H1 (cell line): Measurements from ENCODE around the gene EBLN2. TPM values are rescaled to one million over a fixed set of nuclear protein-coding genes. Genes with fewer than 3 reads are reported as not detected.

ENCODE experiments used
- CTCF ChIA-PET: fragments of 300-600 bp; sonication (Branson Sonifier 250); formaldehyde crosslinking; loops from one replicate; lab custom pipeline; 2021; ENCODE audit not compliant: partially characterized antibody; lab: Charles Lee
- POLR2A ChIA-PET: fragments of 300-600 bp; sonication (Branson Sonifier 250); formaldehyde crosslinking; loops from one replicate; lab custom pipeline; 2021; ENCODE audit warnings: inconsistent platforms; ENCODE audit not compliant: partially characterized antibody; lab: Charles Lee
- DNase-seq, 2 experiments: peaks; one replicate each; pipeline versions ENCODE4 v3.0.0 to v3.0.0-alpha.2; 2010 to 2022; ENCODE audit warnings: low spot score in 2 of 2, low read depth in 1 of 2, mixed read lengths in 1 of 2
- FAIRE-seq: peaks from 2 replicates; lab custom pipeline; 2011; peaks lifted over from hg19 to GRCh38; lab: Jason Lieb, UNC
- H2AFZ ChIP-seq: 2 replicates; pipeline ENCODE4 v1.8.1; 2012; ENCODE audit warnings: low read length, inconsistent platforms
- H2AK5ac ChIP-seq: 2 replicates; pipeline ENCODE4 v1.6.1; 2013; ENCODE audit warnings: low read depth, low read length
- H2BK120ac ChIP-seq: replicated peaks from 2 replicates; pipeline ENCODE3; 2013; ENCODE audit warnings: low read depth, low read length, inconsistent platforms
- H2BK12ac ChIP-seq: 2 replicates; pipeline ENCODE4 v1.6.1; 2013; ENCODE audit warnings: low read depth, low read length
- H2BK15ac ChIP-seq: 2 replicates; pipeline ENCODE4 v1.6.1; 2013; ENCODE audit warnings: low read length
- H2BK20ac ChIP-seq: 2 replicates; pipeline ENCODE4 v1.6.1; 2013; ENCODE audit warnings: low read length
- H2BK5ac ChIP-seq: 2 replicates; pipeline ENCODE4 v1.6.1; 2013; ENCODE audit warnings: low read depth, low read length
- H3K14ac ChIP-seq: 2 replicates; pipeline ENCODE4 v1.6.1; 2013; ENCODE audit warnings: inconsistent platforms; ENCODE audit not compliant: insufficient read length
- H3K18ac ChIP-seq: 2 replicates; pipeline ENCODE4 v1.6.1; 2013; ENCODE audit warnings: low read length; ENCODE audit errors: extremely low read depth
- H3K23ac ChIP-seq: 2 replicates; pipeline ENCODE4 v1.6.1; 2013; ENCODE audit warnings: inconsistent platforms; ENCODE audit not compliant: insufficient read length
- H3K23me2 ChIP-seq: 2 replicates; pipeline ENCODE4 v1.6.1; 2013; ENCODE audit warnings: low read depth, low read length
- H3K27ac ChIP-seq: 2 replicates; pipeline ENCODE4 v1.6.1; 2011; ENCODE audit warnings: low read depth, low read length, inconsistent platforms
- H3K27me3 ChIP-seq, 4 experiments: replicated peaks in 1 of 4; 1 replicate in 1 of 4; 2 replicates in 3 of 4; pipeline versions ENCODE4 v1.6.1 to v1.8.1; 2011 to 2013; ENCODE audit warnings: low read length in 3 of 4, mild to moderate bottlenecking in 3 of 4, inconsistent platforms in 2 of 4, mixed read lengths in 2 of 4, moderate library complexity in 1 of 4; ENCODE audit not compliant: control insufficient read depth in 3 of 4, insufficient read depth in 3 of 4; ENCODE audit errors: extremely low read depth in 1 of 4
- H3K36me3 ChIP-seq, 4 experiments: 2 replicates each; pipeline versions ENCODE4 v1.6.1 to v1.8.1; 2011 to 2013; ENCODE audit warnings: mild to moderate bottlenecking in 4 of 4, low read length in 3 of 4, moderate library complexity in 2 of 4, control low read depth in 1 of 4, inconsistent platforms in 1 of 4; ENCODE audit not compliant: insufficient read depth in 4 of 4, control insufficient read depth in 2 of 4
- H3K4ac ChIP-seq: replicated peaks from 2 replicates; pipeline ENCODE3; 2013; ENCODE audit warnings: low read length, low read depth, mixed read lengths, inconsistent platforms; ENCODE audit not compliant: insufficient read length
- H3K4me1 ChIP-seq, 4 experiments: replicated peaks in 1 of 4; 1 replicate in 1 of 4; 2 replicates in 3 of 4; pipeline versions ENCODE4 v1.6.1 to v1.8.1; 2011 to 2013; ENCODE audit warnings: low read length in 3 of 4, inconsistent platforms in 2 of 4, mixed read lengths in 1 of 4; ENCODE audit not compliant: insufficient read depth in 4 of 4, control insufficient read depth in 3 of 4
- H3K4me2 ChIP-seq, 2 experiments: 2 replicates each; pipeline versions ENCODE4 v1.6.1 to v1.8.1; 2011 to 2013; ENCODE audit warnings: low read depth in 2 of 2, low read length in 2 of 2, control low read depth in 1 of 2, inconsistent platforms in 1 of 2, mild to moderate bottlenecking in 1 of 2; ENCODE audit not compliant: insufficient read depth in 1 of 2
- H3K4me3 ChIP-seq, 4 experiments: fragments of 200-600, 300-600 bp in 1 of 4; sonication (generic), shearing (Covaris generic), sonication (Bioruptor Twin) in 1 of 4; 2 replicates each; pipeline versions ENCODE4 v1.5.1 to v1.8.1; 2011 to 2016; ENCODE audit warnings: low read length in 4 of 4, low read depth in 3 of 4, control low read depth in 2 of 4, inconsistent platforms in 2 of 4, mild to moderate bottlenecking in 2 of 4, mixed read lengths in 1 of 4, moderate library complexity in 1 of 4; ENCODE audit not compliant: insufficient read depth in 2 of 4; ENCODE audit errors: extremely low read depth in 1 of 4
- H3K56ac ChIP-seq: replicated peaks from 2 replicates; pipeline ENCODE3; 2013; ENCODE audit warnings: low read depth, mild to moderate bottlenecking, mixed read lengths, low read length, inconsistent platforms; ENCODE audit not compliant: insufficient read length
- H3K79me1 ChIP-seq: 2 replicates; pipeline ENCODE4 v1.6.1; 2013; ENCODE audit warnings: low read depth, low read length, control low read depth
- H3K79me2 ChIP-seq, 2 experiments: 2 replicates each; pipeline versions ENCODE4 v1.6.1 to v1.8.1; 2012 to 2013; ENCODE audit warnings: low read length in 2 of 2, mild to moderate bottlenecking in 2 of 2, inconsistent platforms in 1 of 2; ENCODE audit not compliant: insufficient read depth in 2 of 2, control insufficient read depth in 1 of 2
- H3K9ac ChIP-seq, 4 experiments: replicated peaks in 1 of 4; 1 replicate in 1 of 4; 2 replicates in 3 of 4; pipeline versions ENCODE4 v1.6.1 to v1.8.1; 2011 to 2013; ENCODE audit warnings: low read depth in 3 of 4, low read length in 3 of 4, control low read depth in 2 of 4, mild to moderate bottlenecking in 2 of 4, moderate library complexity in 2 of 4, inconsistent platforms in 1 of 4; ENCODE audit errors: extremely low read depth in 1 of 4
- H3K9me3 ChIP-seq, 2 experiments: 2 replicates each; pipeline versions ENCODE4 v1.6.1 to v1.8.1; 2012 to 2013; ENCODE audit warnings: mild to moderate bottlenecking in 2 of 2, moderate library complexity in 2 of 2, control low read depth in 1 of 2, inconsistent platforms in 1 of 2, low read depth in 1 of 2, low read length in 1 of 2, mixed read lengths in 1 of 2; ENCODE audit not compliant: insufficient read depth in 2 of 2
- H4K20me1 ChIP-seq, 2 experiments: replicated peaks in 1 of 2; 2 replicates each; pipeline versions ENCODE3 to v1.8.1; 2011 to 2013; ENCODE audit warnings: inconsistent platforms in 2 of 2, low read length in 2 of 2, mild to moderate bottlenecking in 1 of 2; ENCODE audit not compliant: insufficient read depth in 2 of 2, control insufficient read depth in 1 of 2
- H4K5ac ChIP-seq: 2 replicates; pipeline ENCODE4 v1.6.1; 2013; ENCODE audit warnings: low read length, low read depth, mixed read lengths, inconsistent platforms; ENCODE audit not compliant: insufficient read length
- H4K8ac ChIP-seq: 2 replicates; pipeline ENCODE4 v1.8.0; 2013; ENCODE audit warnings: mild to moderate bottlenecking, moderate library complexity, low read length, inconsistent platforms; ENCODE audit not compliant: insufficient read depth; ENCODE audit errors: extremely low read depth
- H4K91ac ChIP-seq: replicated peaks from 2 replicates; pipeline ENCODE3; 2013; ENCODE audit warnings: low read length, mixed read lengths, inconsistent platforms; ENCODE audit not compliant: insufficient read length
- GABPA ChIP-seq: IDR thresholded peaks from 2 replicates; pipeline ENCODE4 v1.6.1; 2011; ENCODE audit warnings: mild to moderate bottlenecking, low read length, moderate library complexity, borderline replicate concordance; ENCODE audit not compliant: insufficient read depth
- WGBS, 2 experiments: shearing (Covaris generic) in 1 of 2; methylation state at CpG; one replicate each; pipeline versions ENCODE4 v1.1.6 to v1.1.7; 2013 to 2015; ENCODE audit warnings: low lambda C conversion rate in 2 of 2, mixed read lengths in 2 of 2, inconsistent platforms in 1 of 2, low coverage in 1 of 2, missing lambda C conversion rate in 1 of 2; ENCODE audit not compliant: insufficient replicate concordance in 2 of 2, insufficient coverage in 1 of 2, insufficient read length in 1 of 2; ENCODE audit errors: extremely low coverage in 1 of 2, missing lambda C conversion rate in 1 of 2; 5-methylcytosine and 5-hydroxymethylcytosine counted together
- polyA plus RNA-seq, 7 experiments: library from polyadenylated mRNA; depleted of rRNA in 3 of 7; stranded (reverse) in 5 of 7; unstranded in 2 of 7; fragments of >200 nt in 5 of 7; fragments of 200-250 nt in 2 of 7; gene quantifications; 1 replicate in 5 of 7; 2 replicates in 1 of 7; 4 replicates in 1 of 7; pipeline versions ENCODE4 v1.2.1 to v1.2.3, GENCODE V29; 2011 to 2013; ENCODE audit warnings: missing spikeins in 2 of 7, mixed read lengths in 2 of 7
- total RNA-seq: library from RNA; stranded (reverse); fragmentation: NEBNext Ultra II Directional; extraction: Animal tissue kit (Norgen Biotek cat#: 25700); gene quantifications from 2 replicates; pipeline ENCODE4 v1.2.1, GENCODE V29; 2021

The EBLN2 gene
- total and polyA plus RNA-seq, 2 of the 8 experiments (the other 6 are each of a cell fraction or from before 2014, with no cell fraction given): 1.9 to 3.8 TPM

- no peak overlapping the region for H3K14ac ChIP-seq
- H3K4me1 ChIP-seq: peaks cover 0 to 20% (median 7%) of the 10 kb centered on the region in 4 experiments; a peak in 4 of 7 replicates
- no peak overlapping the region for H3K4me3 ChIP-seq
- no peaks in the 10 kb centered on the region for H3K9me3 ChIP-seq
- H2BK15ac ChIP-seq: no peak overlapping the region
- H4K20me1 ChIP-seq: peaks cover 26 to 47% of the 10 kb centered on the region in 2 experiments
- FAIRE-seq (no peak), DNase-seq (no peak)
- no peaks in the 10 kb centered on the region for H3K23me2 ChIP-seq
- no peak overlapping the region for H4K91ac ChIP-seq
- ChIA-PET CTCF (interaction anchor here (0.6 to 1.6 kb wide), 2 partner anchors 10 to 1341 kb away, joined by 3 read pairs; no protein-coding TSS in a partner anchor), POLR2A (interaction anchor here (1.6 kb wide), 1 partner anchor 10 kb away, joined by 4 read pairs; no protein-coding TSS in a partner anchor)
- no peak overlapping the region for H3K4me2 ChIP-seq
- H3K18ac ChIP-seq: no peak overlapping the region
- no peak overlapping the region for H3K27ac ChIP-seq
- H3K27me3 ChIP-seq: no peaks in the 10 kb centered on the region
- no peak overlapping the region for H2BK20ac ChIP-seq
- H4K5ac ChIP-seq: no peak overlapping the region
- no peak overlapping the region for H3K9ac ChIP-seq
- H3K36me3 ChIP-seq: no peaks in the 10 kb centered on the region
- H3K23ac ChIP-seq: no peak overlapping the region
- no peak overlapping the region for H4K8ac ChIP-seq
- H3K79me1 ChIP-seq: 0 out of 2 replicates have a peak, but pooled peaks cover 2% of the 10 kb centered on the region
- no peak overlapping the region for H2AK5ac ChIP-seq
- WGBS, 2 experiments: 76% methylated on average over 3 of the region's 3 CpGs; no CpG with 5 or more reads in 1 of the 2 experiments
- no peak overlapping the region for H2BK5ac ChIP-seq
- H3K79me2 ChIP-seq: peaks cover 21 to 100% of the 10 kb centered on the region in 2 experiments
- no peak overlapping the region for H3K4ac ChIP-seq
- H3K56ac ChIP-seq: no peak overlapping the region
- H2BK12ac ChIP-seq: no peak overlapping the region
- H2BK120ac ChIP-seq: no peak overlapping the region
- no peak for TF ChIP-seq GABPA
- TF ChIP-seq, all 59 proteins: peak for 0
- H2AFZ ChIP-seq: no peak overlapping the region
Observed at GRCh38 chr3:73041537-73041936, 19.9 kb upstream of the EBLN2 start.
